Esophagus squamous epithelium (tissue), 4 donors: ENCODE data around the gene CAB39L.

Experiments used
- CTCF ChIP-seq, 6 experiments: fragments of 450-650 bp in 4 of 6; fragments of 200-600 bp in 2 of 6; sonication (generic) in 2 of 6; IDR thresholded peaks; one replicate each; pipeline ENCODE4 v1.5.1; 2016 to 2019; ENCODE audit warnings: antibody characterized with exemption in 6 of 6, mild to moderate bottlenecking in 4 of 6, moderate library complexity in 4 of 6
- POLR2A ChIP-seq, 4 donors: fragments of 450-650 bp; IDR thresholded peaks; one replicate each; pipeline ENCODE4 v1.6.1; 2017; ENCODE audit warnings: antibody characterized with exemption in 4 of 4, mild to moderate bottlenecking in 4 of 4, moderate library complexity in 3 of 4

DNA sequence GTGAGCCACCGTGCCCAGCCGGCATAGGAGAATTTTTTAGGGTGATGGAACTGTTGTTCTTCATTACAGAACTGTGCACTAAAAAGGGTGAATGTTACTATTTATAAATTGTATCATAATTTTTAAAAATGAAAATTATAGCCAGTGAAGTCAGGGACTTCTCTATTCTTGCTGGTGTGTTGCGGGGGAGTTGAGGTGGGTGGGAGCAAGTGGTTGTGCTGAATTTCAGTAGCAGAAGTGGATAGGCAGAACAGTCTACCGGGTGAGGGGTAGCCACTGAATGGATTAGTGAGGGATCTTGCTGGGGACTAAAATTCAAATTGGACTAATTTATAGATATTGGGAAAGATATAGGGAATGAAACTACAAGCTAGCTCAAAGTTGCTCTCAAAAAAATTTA is 74.0 kb downstream of the CAB39L start:
- TF ChIP-seq CTCF (IDR thresholded peaks at IDR 0.05): no peak
- TF ChIP-seq POLR2A (IDR thresholded peaks at IDR 0.05): no peak
